Chondrocyte (in vitro differentiated cells): ENCODE data around the gene SPOCK1. TPM values are rescaled to one million over a fixed set of nuclear protein-coding genes. Genes with fewer than 3 reads are reported as not detected.

Source experiments
- DNase-seq: peaks from one replicate; pipeline ENCODE4 v3.0.0; 2021; ENCODE audit warnings: mixed read lengths, low spot score
- H3K27ac Mint-ChIP-seq: one replicate; pipeline ENCODE4 v1.8.0; 2021; ENCODE audit warnings: mild to moderate bottlenecking, moderate library complexity, mixed read lengths; ENCODE audit not compliant: unreplicated experiment
- H3K27me3 Mint-ChIP-seq: 2 replicates; pipeline ENCODE4 v1.8.0; 2021; ENCODE audit warnings: low read depth, mixed read lengths
- H3K36me3 Mint-ChIP-seq: 2 replicates; pipeline ENCODE4 v1.8.0; 2021; ENCODE audit warnings: low read depth, mixed read lengths
- H3K4me1 Mint-ChIP-seq: 2 replicates; pipeline ENCODE4 v1.8.0; 2021; ENCODE audit warnings: low read depth, mild to moderate bottlenecking, mixed read lengths
- H3K4me3 Mint-ChIP-seq: one replicate; pipeline ENCODE4 v1.8.0; 2021; ENCODE audit warnings: mild to moderate bottlenecking, moderate library complexity, mixed read lengths; ENCODE audit not compliant: unreplicated experiment
- H3K9me3 Mint-ChIP-seq: 2 replicates; pipeline ENCODE4 v1.8.0; 2021; ENCODE audit warnings: low read depth, mixed read lengths
- total RNA-seq: library from RNA; stranded (reverse); gene quantifications from 3 replicates; pipeline ENCODE4 v1.2.1, GENCODE V29; 2021
- TF ChIP-seq, protein P1 (sequence below): fragments of 200-600 bp; sonication (generic); IDR thresholded peaks from 2 replicates; pipeline ENCODE4 v1.5.0; 2021; ENCODE audit warnings: antibody characterized with exemption, mild to moderate bottlenecking, moderate library complexity

Gene SPOCK1
- total RNA-seq, 1 donor from 2014 or later: 127 TPM

GRCh38 chr5:137179203-137179602 is 319.9 kb downstream of the SPOCK1 start:
- peaks cover 10% of the 10 kb centered on the region for H3K27me3 Mint-ChIP-seq
- no peaks in the 10 kb centered on the region for H3K4me1 Mint-ChIP-seq
- no peaks in the 10 kb centered on the region for H3K36me3 Mint-ChIP-seq
- TF ChIP-seq, protein P1, sequence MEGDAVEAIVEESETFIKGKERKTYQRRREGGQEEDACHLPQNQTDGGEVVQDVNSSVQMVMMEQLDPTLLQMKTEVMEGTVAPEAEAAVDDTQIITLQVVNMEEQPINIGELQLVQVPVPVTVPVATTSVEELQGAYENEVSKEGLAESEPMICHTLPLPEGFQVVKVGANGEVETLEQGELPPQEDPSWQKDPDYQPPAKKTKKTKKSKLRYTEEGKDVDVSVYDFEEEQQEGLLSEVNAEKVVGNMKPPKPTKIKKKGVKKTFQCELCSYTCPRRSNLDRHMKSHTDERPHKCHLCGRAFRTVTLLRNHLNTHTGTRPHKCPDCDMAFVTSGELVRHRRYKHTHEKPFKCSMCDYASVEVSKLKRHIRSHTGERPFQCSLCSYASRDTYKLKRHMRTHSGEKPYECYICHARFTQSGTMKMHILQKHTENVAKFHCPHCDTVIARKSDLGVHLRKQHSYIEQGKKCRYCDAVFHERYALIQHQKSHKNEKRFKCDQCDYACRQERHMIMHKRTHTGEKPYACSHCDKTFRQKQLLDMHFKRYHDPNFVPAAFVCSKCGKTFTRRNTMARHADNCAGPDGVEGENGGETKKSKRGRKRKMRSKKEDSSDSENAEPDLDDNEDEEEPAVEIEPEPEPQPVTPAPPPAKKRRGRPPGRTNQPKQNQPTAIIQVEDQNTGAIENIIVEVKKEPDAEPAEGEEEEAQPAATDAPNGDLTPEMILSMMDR: no peak
- DNase-seq: no peak
- H3K9me3 Mint-ChIP-seq: no peaks in the 10 kb centered on the region
- no peak overlapping the region for H3K27ac Mint-ChIP-seq
- H3K4me3 Mint-ChIP-seq: no peak overlapping the region

GRCh38 chr5:137176609-137177008 is 322.5 kb downstream of the SPOCK1 start:
- TF ChIP-seq, protein P1: no peak
- peaks cover 10% of the 10 kb centered on the region for H3K27me3 Mint-ChIP-seq
- H3K27ac Mint-ChIP-seq: no peak overlapping the region
- H3K4me3 Mint-ChIP-seq: no peak overlapping the region
- no peaks in the 10 kb centered on the region for H3K36me3 Mint-ChIP-seq
- no peaks in the 10 kb centered on the region for H3K4me1 Mint-ChIP-seq
- no peak for DNase-seq
- no peaks in the 10 kb centered on the region for H3K9me3 Mint-ChIP-seq

DNA sequence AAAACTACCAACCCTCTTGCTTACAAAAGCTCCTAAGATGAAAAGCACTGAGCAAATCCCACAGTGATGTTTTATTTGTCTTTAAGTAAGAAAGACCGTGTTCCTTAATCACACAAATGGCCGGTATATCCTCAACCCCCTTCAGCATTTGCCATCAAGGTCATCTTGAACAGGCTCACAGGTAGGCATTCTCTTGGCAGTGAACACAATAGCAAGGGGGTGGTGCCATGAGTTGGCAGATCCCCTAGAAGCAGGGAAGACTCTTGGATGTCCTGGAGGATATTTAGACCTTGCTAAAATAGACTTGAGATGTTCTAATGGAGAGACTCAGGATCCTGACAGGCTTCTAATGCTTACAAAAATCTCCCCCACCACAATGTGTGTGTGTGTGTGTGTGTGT is 323.0 kb downstream of the SPOCK1 start:
- H3K4me3 Mint-ChIP-seq: no peak overlapping the region
- H3K27ac Mint-ChIP-seq: no peak overlapping the region
- H3K4me1 Mint-ChIP-seq: no peaks in the 10 kb centered on the region
- H3K36me3 Mint-ChIP-seq: no peaks in the 10 kb centered on the region
- TF ChIP-seq, protein P1: no peak
- H3K9me3 Mint-ChIP-seq: no peaks in the 10 kb centered on the region
- H3K27me3 Mint-ChIP-seq: peaks cover 10% of the 10 kb centered on the region
- no peak for DNase-seq

DNA sequence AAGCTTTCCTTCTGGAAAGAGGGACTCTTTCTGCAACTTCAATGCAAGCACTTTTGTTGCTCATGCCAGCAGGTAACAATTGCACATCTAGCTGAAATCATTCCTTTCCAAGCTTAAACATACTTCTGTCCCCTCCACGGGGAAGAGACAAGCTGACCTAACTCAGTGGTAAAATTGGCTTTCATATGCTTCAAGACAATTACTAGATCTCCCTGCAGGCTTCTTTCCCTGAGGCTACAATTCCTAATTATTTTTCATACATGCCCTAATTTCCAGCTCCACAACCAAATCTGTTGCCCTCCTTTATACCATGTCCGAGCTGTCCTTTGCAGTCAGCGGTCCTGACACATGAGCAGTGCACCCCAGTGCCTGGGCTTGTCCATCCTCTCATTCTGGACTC is 324.9 kb downstream of the SPOCK1 start:
- TF ChIP-seq, protein P1: no peak
- Mint-ChIP-seq H3K4me1 (no peaks in the 10 kb centered on the region), H3K4me3 (no peak overlapping the region), H3K9me3 (no peaks in the 10 kb centered on the region), H3K27me3 (peaks cover 10% of the 10 kb centered on the region), H3K27ac (no peak overlapping the region), H3K36me3 (no peaks in the 10 kb centered on the region)
- no peak for DNase-seq

- TF ChIP-seq, protein P1: no peak
- Mint-ChIP-seq H3K9me3 (peaks cover 4% of the 10 kb centered on the region), H3K4me1 (no peaks in the 10 kb centered on the region), H3K36me3 (no peaks in the 10 kb centered on the region), H3K27ac (no peak overlapping the region), H3K4me3 (no peak overlapping the region), H3K27me3 (peaks cover 2% of the 10 kb centered on the region)
- no peak for DNase-seq
Observed at GRCh38 chr5:137172258-137172657, 326.9 kb downstream of the SPOCK1 start.
